Measurements from ENCODE around the gene RPH3AL. TPM values are rescaled to one million over a fixed set of nuclear protein-coding genes. Genes with fewer than 3 reads are reported as not detected.

Gene RPH3AL
- total RNA-seq, 1 experiment from 2014 or later = 3.0 TPM

- Histone ChIP-seq H3K23me2 (ENCODE audit: insufficient read length, low read depth, low read length, poor library complexity, severe bottlenecking) (no peaks in the 10 kb centered on the region), H2AFZ (ENCODE audit: low read length) (no peak overlapping the region), H4K5ac (ENCODE audit: insufficient read length, low read depth, low read length) (no peak overlapping the region), H3K9me3 (ENCODE audit: control insufficient read depth, low read depth, low read length) (no peaks in the 10 kb centered on the region), H3K27ac (ENCODE audit: insufficient read length, low read depth, low read length) (no peak overlapping the region), H3K27me3 (ENCODE audit: insufficient read depth, low read length) (no peaks in the 10 kb centered on the region), H2BK120ac (ENCODE audit: low read depth, low read length, poor library complexity, severe bottlenecking) (no peak overlapping the region), H2AK5ac (ENCODE audit: insufficient read length, low read length) (no peak overlapping the region), H3K79me2 (ENCODE audit: insufficient read depth, low read length) (no peaks in the 10 kb centered on the region), H3K56ac (ENCODE audit: insufficient read length, low read depth, low read length) (no peak overlapping the region), H3K23ac (ENCODE audit: insufficient read length, low read depth, low read length) (no peak overlapping the region), H2BK12ac (ENCODE audit: insufficient read length, low read depth, low read length) (no peak overlapping the region), H3K14ac (ENCODE audit: insufficient read depth, low read length) (no peak overlapping the region; the same call in 1 of the 2 replicates), H3K9ac (ENCODE audit: extremely low read depth, insufficient read length, low read length) (no peak overlapping the region), H2BK15ac (ENCODE audit: low read depth, low read length) (no peak overlapping the region), H4K8ac (replicated peaks; ENCODE audit: insufficient read length, low read depth, low read length) (no peak overlapping the region), H3K79me1 (ENCODE audit: insufficient read depth, low read depth, low read length, poor library complexity, severe bottlenecking) (no peaks in the 10 kb centered on the region), H3K4me2 (ENCODE audit: insufficient read depth, insufficient read length, low read length) (no peak overlapping the region), H4K91ac (ENCODE audit: insufficient read length, low read depth, low read length) (no peak overlapping the region), H2BK5ac (ENCODE audit: insufficient read length, low read length) (no peak overlapping the region), H3K4me1 (ENCODE audit: insufficient read depth, low read length) (no peaks in the 10 kb centered on the region; the same call in 1 of the 2 replicates), H2BK20ac (ENCODE audit: low read depth, low read length, poor library complexity, severe bottlenecking) (no peak overlapping the region), H3K4ac (ENCODE audit: low read depth, low read length) (no peak overlapping the region), H3K18ac (ENCODE audit: insufficient read length, low read depth, low read length) (no peak overlapping the region), H3T11ph (ENCODE audit: low read length) (no peak overlapping the region), H4K20me1 (ENCODE audit: control insufficient read depth, insufficient read depth, insufficient read length) (no peaks in the 10 kb centered on the region)
- H3K27ac Mint-ChIP-seq = peak overlapping the region in 1 of 3 experiments; percentile 74; a peak in 1 of 7 replicates
- TF ChIP-seq, protein P1, sequence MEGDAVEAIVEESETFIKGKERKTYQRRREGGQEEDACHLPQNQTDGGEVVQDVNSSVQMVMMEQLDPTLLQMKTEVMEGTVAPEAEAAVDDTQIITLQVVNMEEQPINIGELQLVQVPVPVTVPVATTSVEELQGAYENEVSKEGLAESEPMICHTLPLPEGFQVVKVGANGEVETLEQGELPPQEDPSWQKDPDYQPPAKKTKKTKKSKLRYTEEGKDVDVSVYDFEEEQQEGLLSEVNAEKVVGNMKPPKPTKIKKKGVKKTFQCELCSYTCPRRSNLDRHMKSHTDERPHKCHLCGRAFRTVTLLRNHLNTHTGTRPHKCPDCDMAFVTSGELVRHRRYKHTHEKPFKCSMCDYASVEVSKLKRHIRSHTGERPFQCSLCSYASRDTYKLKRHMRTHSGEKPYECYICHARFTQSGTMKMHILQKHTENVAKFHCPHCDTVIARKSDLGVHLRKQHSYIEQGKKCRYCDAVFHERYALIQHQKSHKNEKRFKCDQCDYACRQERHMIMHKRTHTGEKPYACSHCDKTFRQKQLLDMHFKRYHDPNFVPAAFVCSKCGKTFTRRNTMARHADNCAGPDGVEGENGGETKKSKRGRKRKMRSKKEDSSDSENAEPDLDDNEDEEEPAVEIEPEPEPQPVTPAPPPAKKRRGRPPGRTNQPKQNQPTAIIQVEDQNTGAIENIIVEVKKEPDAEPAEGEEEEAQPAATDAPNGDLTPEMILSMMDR (conservative IDR thresholded peaks at IDR 0.05) = no peak
- peaks cover 26% of the 10 kb centered on the region for H3K27me3 Mint-ChIP-seq (ENCODE audit: low read depth)
- peak; percentile 93 for DNase-seq
- no CpG with 5 or more reads among the region's 25 CpGs for WGBS (ENCODE audit: extremely low coverage, insufficient read length, low lambda C conversion rate)
- H3K9me3 Mint-ChIP-seq = peaks cover 16 to 24% of the 10 kb centered on the region in 2 experiments
- H3K36me3 Mint-ChIP-seq (ENCODE audit: insufficient read depth in 1 of 3, low read depth in 3 of 3) = peaks cover 2 to 14% (median 7%) of the 10 kb centered on the region in 3 experiments; a peak in 6 of 7 replicates
- H3K4me3 Mint-ChIP-seq = no peak overlapping the region
- H3K4me1 Mint-ChIP-seq = peaks cover 29 to 32% of the 10 kb centered on the region in 2 experiments
Measured at GRCh38 chr17:320809-321385, 31.7 kb downstream of the RPH3AL start.

Data from H9 (cell line).